ENCODE measurements around the gene MMP25.
"Not testable (repeated sequence)": the region's sequence is repeated elsewhere in the genome, so short reads cannot be mapped to it uniquely, and the experiment has no call there.

The MMP25 gene

GRCh38 chr16:3070608-3071111 is 24.3 kb downstream of the MMP25 start:
- no peak for DNase-seq

GRCh38 chr16:3071655-3072054 is 25.3 kb downstream of the MMP25 start:
- DNase-seq = no peak

- not testable (repeated sequence) for DNase-seq
Measured at GRCh38 chr16:3072148-3072547, 25.8 kb downstream of the MMP25 start.

- not testable (repeated sequence) for DNase-seq
Measured at GRCh38 chr16:3072576-3073263, 26.4 kb downstream of the MMP25 start.

GRCh38 chr16:3073448-3073847 is 27.1 kb downstream of the MMP25 start:
- DNase-seq = no peak

GRCh38 chr16:3074860-3075522 is 28.6 kb downstream of the MMP25 start:
- DNase-seq = no peak

GRCh38 chr16:3075523-3075915 is 29.2 kb downstream of the MMP25 start:
- no peak for DNase-seq

GRCh38 chr16:3075946-3076345 is 29.6 kb downstream of the MMP25 start:
- DNase-seq = not testable (repeated sequence)

- DNase-seq = no peak
Measured at GRCh38 chr16:3076577-3076976, 30.2 kb downstream of the MMP25 start.

GRCh38 chr16:3080024-3080423 is 33.7 kb downstream of the MMP25 start:
- no peak for DNase-seq

- not testable (repeated sequence) for DNase-seq
Measured at GRCh38 chr16:3081957-3082356, 35.6 kb downstream of the MMP25 start.

GRCh38 chr16:3083408-3083807 is 37.0 kb downstream of the MMP25 start:
- not testable (repeated sequence) for DNase-seq

- no peak for DNase-seq
Measured at GRCh38 chr16:3084491-3084890, 38.1 kb downstream of the MMP25 start.

GRCh38 chr16:3084969-3085670 is 38.8 kb downstream of the MMP25 start:
- DNase-seq = no peak

- DNase-seq = no peak
Measured at GRCh38 chr16:3085868-3086595, 39.7 kb downstream of the MMP25 start.

GRCh38 chr16:3086596-3087242 is 40.4 kb downstream of the MMP25 start:
- DNase-seq = no peak

- no peak for DNase-seq
Measured at GRCh38 chr16:3087243-3088235, 41.2 kb downstream of the MMP25 start.

GRCh38 chr16:3088450-3088849 is 42.1 kb downstream of the MMP25 start:
- no peak for DNase-seq

GRCh38 chr16:3088925-3089716 is 42.8 kb downstream of the MMP25 start:
- DNase-seq = no peak
